HG02678 (cell line): ENCODE results near the gene ZFP36.

ENCODE experiments used
- ATAC-seq: cut with Tn5 transposase; IDR thresholded peaks from one replicate; pipeline ENCODE4 v1.9.1; 2021; ENCODE audit warnings: mild to moderate bottlenecking, moderate library complexity; ENCODE audit not compliant: unreplicated experiment

The ZFP36 gene

DNA sequence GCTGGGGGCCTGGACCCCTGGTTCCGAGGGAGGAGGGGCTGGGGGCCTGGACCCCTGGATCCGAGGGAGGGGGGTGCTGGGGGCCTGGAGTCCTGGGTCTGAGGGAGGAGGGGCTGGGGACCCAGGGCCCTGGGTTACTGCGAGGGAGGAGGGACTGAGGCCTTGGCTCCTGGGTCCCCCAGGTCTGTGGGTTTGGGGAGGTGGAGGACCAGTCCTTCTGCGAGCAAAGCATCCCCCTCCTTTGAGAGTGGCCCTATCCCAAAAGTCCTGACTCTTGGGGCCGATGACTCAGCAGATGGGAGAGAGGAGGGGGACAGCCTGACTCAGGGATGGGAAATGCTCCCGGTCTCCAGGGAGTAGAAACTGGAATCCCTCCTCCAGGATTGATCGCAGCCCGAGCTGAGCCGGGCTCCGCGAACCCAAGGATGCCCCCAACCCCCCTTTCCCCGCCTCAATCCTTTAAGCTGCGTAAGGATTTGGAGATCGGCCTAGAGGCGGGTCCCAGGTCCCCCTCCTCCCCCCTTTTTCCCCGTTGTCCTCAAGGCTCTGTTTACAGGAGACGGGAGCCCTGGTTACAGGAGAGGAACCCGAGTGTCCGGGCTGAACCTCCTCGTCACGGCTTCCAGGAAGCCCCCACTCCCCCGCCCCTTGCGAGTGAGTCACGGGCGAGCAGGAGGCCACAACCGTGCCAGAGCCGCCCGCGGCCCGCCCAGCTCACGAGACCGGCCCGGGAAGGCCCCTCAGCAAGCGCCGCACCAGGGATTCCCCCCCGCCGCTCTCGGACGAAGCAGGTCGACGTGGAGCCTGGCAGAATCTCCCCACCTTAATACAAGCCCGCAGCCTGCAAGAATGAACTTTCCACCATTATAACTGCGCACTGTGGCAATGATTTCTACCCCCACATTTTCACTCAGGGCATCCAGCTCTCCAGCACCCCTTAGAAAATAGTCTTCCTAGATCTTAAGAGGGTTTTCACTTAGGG lies 3.0 kb upstream of the ZFP36 start:
- ATAC-seq, result no peak

GRCh38 chr19:39405261-39405957 lies 1.2 kb upstream of the ZFP36 start:
- ATAC-seq, result no peak

DNA sequence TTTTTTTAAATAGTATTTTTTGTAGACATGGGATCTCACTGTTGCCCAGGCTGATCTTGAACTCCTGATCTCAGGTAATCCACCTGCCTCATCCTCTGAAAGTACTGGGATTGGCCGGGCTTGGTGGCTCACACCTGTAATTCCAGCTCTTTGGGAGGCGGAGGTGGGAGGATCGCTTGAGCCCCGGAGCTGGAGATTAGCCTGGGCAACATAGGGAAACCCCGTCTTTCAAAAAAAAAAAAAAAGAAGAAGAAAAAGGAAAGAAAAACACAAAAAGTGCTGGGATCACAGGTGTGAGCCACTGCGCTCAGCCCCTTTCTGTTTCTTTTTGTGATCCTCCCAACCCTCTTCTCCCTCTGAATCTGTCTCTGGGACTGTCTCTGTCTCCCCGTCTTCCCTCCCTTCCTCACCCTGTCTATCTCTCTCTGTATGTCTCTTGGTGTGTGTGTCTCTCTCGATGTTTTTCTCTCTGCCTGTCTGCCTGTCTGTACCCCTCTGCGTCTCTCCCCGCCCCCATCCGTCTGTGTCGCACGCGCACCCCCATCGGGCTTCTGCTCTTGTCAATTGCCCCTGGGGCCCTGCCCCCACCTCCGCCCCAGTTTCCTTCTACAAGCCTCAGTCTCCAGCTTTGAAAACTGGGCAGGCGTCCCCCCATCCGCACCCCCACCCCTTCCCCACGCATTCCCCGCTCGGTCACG lies 540 bp upstream of the ZFP36 start:
- no peak for ATAC-seq

GRCh38 chr19:39407410-39407659 lies 688 bp downstream of the ZFP36 start:
- ATAC-seq, result no peak

DNA sequence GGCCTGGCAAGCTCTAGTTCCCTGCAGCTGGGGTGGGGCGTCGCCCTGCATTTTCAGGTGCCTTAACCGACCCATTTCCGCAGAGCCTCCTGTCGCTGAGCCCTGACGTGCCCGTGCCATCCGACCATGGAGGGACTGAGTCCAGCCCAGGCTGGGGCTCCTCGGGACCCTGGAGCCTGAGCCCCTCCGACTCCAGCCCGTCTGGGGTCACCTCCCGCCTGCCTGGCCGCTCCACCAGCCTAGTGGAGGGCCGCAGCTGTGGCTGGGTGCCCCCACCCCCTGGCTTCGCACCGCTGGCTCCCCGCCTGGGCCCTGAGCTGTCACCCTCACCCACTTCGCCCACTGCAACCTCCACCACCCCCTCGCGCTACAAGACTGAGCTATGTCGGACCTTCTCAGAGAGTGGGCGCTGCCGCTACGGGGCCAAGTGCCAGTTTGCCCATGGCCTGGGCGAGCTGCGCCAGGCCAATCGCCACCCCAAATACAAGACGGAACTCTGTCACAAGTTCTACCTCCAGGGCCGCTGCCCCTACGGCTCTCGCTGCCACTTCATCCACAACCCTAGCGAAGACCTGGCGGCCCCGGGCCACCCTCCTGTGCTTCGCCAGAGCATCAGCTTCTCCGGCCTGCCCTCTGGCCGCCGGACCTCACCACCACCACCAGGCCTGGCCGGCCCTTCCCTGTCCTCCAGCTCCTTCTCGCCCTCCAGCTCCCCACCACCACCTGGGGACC lies 1.2 kb downstream of the ZFP36 start:
- ATAC-seq, result no peak

GRCh38 chr19:39408392-39409207 lies 2.0 kb downstream of the ZFP36 start:
- ATAC-seq, result no peak

- ATAC-seq, result no peak
Observed at GRCh38 chr19:39409208-39410016, 2.8 kb downstream of the ZFP36 start.

- no peak for ATAC-seq
Observed at GRCh38 chr19:39410017-39410830, 3.6 kb downstream of the ZFP36 start.

GRCh38 chr19:39410831-39411080 lies 4.1 kb downstream of the ZFP36 start:
- no peak for ATAC-seq

GRCh38 chr19:39411081-39411831 lies 4.6 kb downstream of the ZFP36 start:
- no peak for ATAC-seq

GRCh38 chr19:39411832-39412099 lies 5.1 kb downstream of the ZFP36 start:
- ATAC-seq, result peak; percentile 22

DNA sequence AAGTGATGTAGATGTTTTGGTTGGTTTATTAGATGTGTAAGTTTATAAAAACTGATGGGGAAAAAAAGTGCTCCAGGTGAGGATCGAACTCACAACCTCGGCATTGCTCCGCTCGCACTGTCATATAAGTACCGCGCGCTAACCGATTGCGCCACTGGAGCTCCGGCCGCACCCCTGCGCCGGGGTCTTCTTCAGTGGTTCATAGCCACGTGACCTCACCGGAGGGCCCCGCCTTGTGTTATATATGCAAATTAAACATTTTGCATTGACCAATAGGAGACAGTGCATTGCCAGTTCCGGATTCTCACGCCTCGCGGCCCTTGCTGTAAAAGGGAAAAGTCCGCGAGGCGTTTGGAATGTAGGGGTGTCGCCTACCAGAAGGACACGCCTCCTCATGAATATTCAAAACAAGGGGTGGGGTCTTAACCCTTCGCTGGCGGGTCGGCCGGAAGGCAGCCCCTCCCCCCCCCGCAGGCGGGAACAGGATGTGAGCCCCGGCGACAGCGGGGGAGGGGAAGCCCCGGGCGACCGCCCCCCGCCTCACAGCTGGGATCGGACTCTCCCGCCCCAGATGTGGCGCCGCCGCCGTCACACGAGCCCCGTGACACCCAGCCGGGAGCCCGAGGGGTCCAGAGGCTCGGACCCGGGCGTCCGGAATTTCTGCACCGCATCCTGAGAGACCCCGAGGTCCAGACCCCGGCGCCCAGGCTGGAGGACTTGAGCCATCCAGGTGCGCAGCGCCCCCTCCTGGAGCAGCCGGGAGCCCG lies 5.6 kb downstream of the ZFP36 start, which contains the start of gene PLEKHG2:
Gene PLEKHG2 (plus strand): TSS at position 570 of the 767 bp plus-strand sequence. CDS start 1,418 bp downstream, outside the sequence.
- ATAC-seq, result peak; percentile 69

- ATAC-seq, result no peak
Observed at GRCh38 chr19:39412867-39413271, 6.2 kb downstream of the ZFP36 start.

- no peak for ATAC-seq
Observed at GRCh38 chr19:39413272-39413910, 6.7 kb downstream of the ZFP36 start.

- ATAC-seq, result no peak
Observed at GRCh38 chr19:39413911-39414608, 7.4 kb downstream of the ZFP36 start.
